Loucy (cell line): ENCODE data around the gene QPCT.

Experiments
- CTCF ChIP-seq: fragments of 200-600 bp; sonication (generic); conservative IDR thresholded peaks from 2 replicates; pipeline ENCODE4 v1.5.1; 2014; ENCODE audit warnings: mild to moderate bottlenecking, antibody characterized with exemption, low read length
- EZH2phosphoT487 ChIP-seq: fragments of 200-600 bp; IDR thresholded peaks from 2 replicates; pipeline ENCODE4 v1.6.1; 2018; ENCODE audit warnings: antibody characterized with exemption, mild to moderate bottlenecking, moderate library complexity, borderline replicate concordance

- TF ChIP-seq CTCF (no peak), EZH2phosphoT487 (no peak)
Measured at GRCh38 chr2:37342591-37343220, 1.7 kb upstream of the QPCT start.
